ENCODE data around the gene TTC9. TPM values are rescaled to one million over a fixed set of nuclear protein-coding genes. Genes with fewer than 3 reads are reported as not detected.

The TTC9 gene
- polyA plus RNA-seq, 3 donors = 0.99 to 2.1 (median 1.2) TPM

DNA sequence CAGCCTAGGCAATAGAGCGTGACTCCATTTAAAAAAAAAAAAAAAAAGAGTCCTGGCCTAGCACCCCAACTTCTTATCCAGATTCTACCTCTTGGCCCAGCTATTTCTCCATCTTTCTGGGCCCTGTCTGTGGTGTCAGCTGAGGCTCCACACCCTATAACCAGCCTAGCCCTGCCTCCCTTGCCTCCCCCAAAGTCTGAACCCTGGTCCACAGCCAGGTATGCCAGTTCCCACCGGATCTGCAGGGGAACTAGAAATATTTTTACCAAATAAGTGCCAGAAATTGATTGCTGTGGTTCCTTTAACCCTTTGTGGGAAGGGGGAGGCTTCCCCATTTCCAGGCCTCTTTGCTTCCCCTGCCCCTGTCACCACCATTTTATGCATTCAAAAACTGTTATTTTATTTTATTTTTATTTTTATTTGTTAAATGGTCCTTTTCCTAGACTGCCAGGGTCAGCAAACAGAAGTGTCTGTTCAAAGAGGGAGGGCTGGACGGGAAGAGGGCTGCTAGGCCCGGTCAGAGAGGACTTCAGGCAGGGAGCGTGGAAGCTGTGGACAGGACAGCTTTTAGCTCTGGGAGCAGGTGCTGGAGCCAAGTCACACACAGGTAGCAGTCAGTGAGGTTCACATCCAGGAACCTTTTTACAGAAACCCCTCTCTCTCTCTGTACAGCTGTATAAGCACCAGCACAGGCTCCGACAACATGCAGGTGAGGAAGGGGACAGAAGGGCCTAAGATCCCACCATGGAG, 23.2 kb downstream of the TTC9 start:
- TF ChIP-seq, protein P1, sequence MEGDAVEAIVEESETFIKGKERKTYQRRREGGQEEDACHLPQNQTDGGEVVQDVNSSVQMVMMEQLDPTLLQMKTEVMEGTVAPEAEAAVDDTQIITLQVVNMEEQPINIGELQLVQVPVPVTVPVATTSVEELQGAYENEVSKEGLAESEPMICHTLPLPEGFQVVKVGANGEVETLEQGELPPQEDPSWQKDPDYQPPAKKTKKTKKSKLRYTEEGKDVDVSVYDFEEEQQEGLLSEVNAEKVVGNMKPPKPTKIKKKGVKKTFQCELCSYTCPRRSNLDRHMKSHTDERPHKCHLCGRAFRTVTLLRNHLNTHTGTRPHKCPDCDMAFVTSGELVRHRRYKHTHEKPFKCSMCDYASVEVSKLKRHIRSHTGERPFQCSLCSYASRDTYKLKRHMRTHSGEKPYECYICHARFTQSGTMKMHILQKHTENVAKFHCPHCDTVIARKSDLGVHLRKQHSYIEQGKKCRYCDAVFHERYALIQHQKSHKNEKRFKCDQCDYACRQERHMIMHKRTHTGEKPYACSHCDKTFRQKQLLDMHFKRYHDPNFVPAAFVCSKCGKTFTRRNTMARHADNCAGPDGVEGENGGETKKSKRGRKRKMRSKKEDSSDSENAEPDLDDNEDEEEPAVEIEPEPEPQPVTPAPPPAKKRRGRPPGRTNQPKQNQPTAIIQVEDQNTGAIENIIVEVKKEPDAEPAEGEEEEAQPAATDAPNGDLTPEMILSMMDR (IDR thresholded peaks at IDR 0.05) = no peak
- H3K79me2 ChIP-seq (ENCODE audit: insufficient read depth, low read length) = no peaks in the 10 kb centered on the region
- H3K9me3 ChIP-seq (replicated peaks in 1 of 2; ENCODE audit: control insufficient read depth in 1 of 2, insufficient read depth in 1 of 2, low read length in 2 of 2) = no peaks in the 10 kb centered on the region
- H3K4me2 ChIP-seq (replicated peaks; ENCODE audit: extremely low read depth, low read length, poor library complexity, severe bottlenecking) = no peak overlapping the region
- H3K4me3 ChIP-seq (replicated peaks in 1 of 3; ENCODE audit: low read depth in 2 of 3, low read length in 3 of 3) = no peak overlapping the region
- H3K36me3 ChIP-seq (replicated peaks in 1 of 2; ENCODE audit: control insufficient read depth in 1 of 2, insufficient read depth in 2 of 2, low read length in 2 of 2) = no peaks in the 10 kb centered on the region
- no peaks in the 10 kb centered on the region for H4K20me1 ChIP-seq (ENCODE audit: insufficient read depth, low read length)
- H3K27ac ChIP-seq (ENCODE audit: low read depth in 1 of 2, low read length in 2 of 2) = no peak overlapping the region
- no peak overlapping the region for H3K4me3 Mint-ChIP-seq
- no peaks in the 10 kb centered on the region for H3K27me3 Mint-ChIP-seq (ENCODE audit: low read depth in 3 of 3)
- H3K27ac Mint-ChIP-seq = peak overlapping the region in 3 of 7 donors; percentile 36 to 55 (median 49)
- H3K36me3 Mint-ChIP-seq = peaks cover 0 to 31% of the 10 kb centered on the region in 2 donors
- intact Hi-C loops (cut with micrococcal nuclease) = no loop called here
- peaks cover 21% of the 10 kb centered on the region for H3K4me1 Mint-ChIP-seq
- H2AFZ ChIP-seq (ENCODE audit: insufficient read depth, low read depth, low read length, poor library complexity, severe bottlenecking) = peak overlapping the region; percentile 30
- no peaks in the 10 kb centered on the region for H3K9me3 Mint-ChIP-seq
- DNase-seq = no peak
- H3K27me3 ChIP-seq (ENCODE audit: control insufficient read depth in 2 of 2, insufficient read depth in 2 of 2, low read length in 2 of 2) = no peaks in the 10 kb centered on the region
- peaks cover 16 to 19% of the 10 kb centered on the region in 2 donors for H3K4me1 ChIP-seq (ENCODE audit: control insufficient read depth in 1 of 2, insufficient read depth in 2 of 2, low read length in 2 of 2)
- no peak overlapping the region for H3K9ac ChIP-seq (ENCODE audit: insufficient read depth, low read length, poor library complexity, severe bottlenecking)
- 92% methylated on average over 4 of the region's 6 CpGs for WGBS (ENCODE audit: insufficient coverage)

GRCh38 chr14:70665448-70666360, 24.0 kb downstream of the TTC9 start:
- Mint-ChIP-seq H3K27ac (peak overlapping the region in 2 of 7 donors; percentile 40 to 55), H3K9me3 (no peaks in the 10 kb centered on the region), H3K4me3 (no peak overlapping the region), H3K4me1 (peaks cover 21% of the 10 kb centered on the region), H3K27me3 (ENCODE audit: low read depth in 3 of 3) (peaks cover 0 to 1% (median 0%) of the 10 kb centered on the region in 3 donors), H3K36me3 (peaks cover 0 to 37% of the 10 kb centered on the region in 2 donors)
- Histone ChIP-seq H2AFZ (ENCODE audit: insufficient read depth, low read depth, low read length, poor library complexity, severe bottlenecking) (peak overlapping the region; percentile 30), H3K36me3 (replicated peaks in 1 of 2; ENCODE audit: control insufficient read depth in 1 of 2, insufficient read depth in 2 of 2, low read length in 2 of 2) (no peaks in the 10 kb centered on the region), H3K27ac (ENCODE audit: low read depth in 1 of 2, low read length in 2 of 2) (no peak overlapping the region), H3K27me3 (ENCODE audit: control insufficient read depth in 2 of 2, insufficient read depth in 2 of 2, low read length in 2 of 2) (no peaks in the 10 kb centered on the region), H4K20me1 (ENCODE audit: insufficient read depth, low read length) (no peaks in the 10 kb centered on the region), H3K79me2 (ENCODE audit: insufficient read depth, low read length) (no peaks in the 10 kb centered on the region), H3K9me3 (replicated peaks in 1 of 2; ENCODE audit: control insufficient read depth in 1 of 2, insufficient read depth in 1 of 2, low read length in 2 of 2) (no peaks in the 10 kb centered on the region), H3K4me3 (replicated peaks in 1 of 3; ENCODE audit: low read depth in 2 of 3, low read length in 3 of 3) (no peak overlapping the region), H3K4me1 (ENCODE audit: control insufficient read depth in 1 of 2, insufficient read depth in 2 of 2, low read length in 2 of 2) (peaks cover 15 to 16% of the 10 kb centered on the region in 2 donors), H3K9ac (ENCODE audit: insufficient read depth, low read length, poor library complexity, severe bottlenecking) (no peak overlapping the region), H3K4me2 (replicated peaks; ENCODE audit: extremely low read depth, low read length, poor library complexity, severe bottlenecking) (no peak overlapping the region)
- intact Hi-C loops (cut with micrococcal nuclease) = no loop called here
- peak in 2 of 3 donors; percentile 9 to 34 for DNase-seq
- 60% methylated on average over 1 of the region's 8 CpGs for WGBS (ENCODE audit: insufficient coverage)
- TF ChIP-seq, protein P1 (IDR thresholded peaks at IDR 0.05) = no peak
